GM19328 (cell line): ENCODE measurements around the gene FOXE3.
"Not testable (repeated sequence)": the region's sequence is repeated elsewhere in the genome, so short reads cannot be mapped to it uniquely, and the experiment has no call there.

ENCODE experiments used
- ATAC-seq: cut with Tn5 transposase; IDR thresholded peaks from one replicate; pipeline ENCODE4 v1.9.1; 2021; ENCODE audit warnings: mild to moderate bottlenecking, moderate library complexity; ENCODE audit not compliant: unreplicated experiment

The FOXE3 gene

DNA sequence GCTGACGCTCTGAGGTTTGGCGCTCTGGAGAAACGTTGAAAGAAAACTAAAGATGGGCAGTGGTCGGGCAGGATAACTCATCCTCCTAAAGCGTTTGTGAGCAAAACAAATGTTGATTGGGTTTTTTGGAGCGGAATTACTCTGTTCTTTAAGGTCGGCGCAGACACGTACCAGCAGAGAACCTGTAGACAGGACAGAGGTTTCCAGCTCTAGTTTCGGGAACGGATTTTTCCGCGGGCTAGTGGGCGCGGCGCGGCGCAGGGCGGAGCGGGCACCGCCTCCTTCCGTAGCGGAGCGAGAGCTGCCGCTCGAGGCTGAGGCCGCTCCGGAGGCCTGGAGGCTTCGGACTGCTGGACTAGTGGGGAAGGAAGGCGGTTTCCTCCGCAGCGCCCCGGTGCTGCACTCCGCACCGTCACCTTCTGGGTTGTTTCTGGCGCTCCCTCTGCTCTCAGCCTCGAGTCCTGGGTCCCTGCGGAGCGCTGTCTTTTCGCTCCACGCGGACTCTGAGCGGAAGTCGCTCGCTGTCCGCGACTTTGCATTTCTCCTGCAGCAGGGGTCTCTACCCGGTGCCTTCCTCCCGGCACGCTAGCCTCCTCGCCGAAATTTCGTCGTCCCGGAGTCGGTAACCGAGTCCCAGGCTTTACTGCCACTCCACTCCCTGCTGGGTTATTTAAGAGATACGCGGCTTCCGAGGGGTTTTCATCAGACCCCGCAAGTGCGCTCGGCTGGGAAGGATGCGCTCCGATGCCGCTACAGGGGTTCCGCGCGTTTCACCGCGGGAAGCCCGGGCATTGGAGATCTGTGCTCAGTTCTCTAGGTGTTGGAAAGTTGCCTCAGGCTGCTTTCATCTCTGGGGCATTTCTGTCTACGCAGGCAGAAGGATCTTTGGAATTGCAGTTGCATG, 28.7 kb downstream of the FOXE3 start:
- ATAC-seq, result no peak

DNA sequence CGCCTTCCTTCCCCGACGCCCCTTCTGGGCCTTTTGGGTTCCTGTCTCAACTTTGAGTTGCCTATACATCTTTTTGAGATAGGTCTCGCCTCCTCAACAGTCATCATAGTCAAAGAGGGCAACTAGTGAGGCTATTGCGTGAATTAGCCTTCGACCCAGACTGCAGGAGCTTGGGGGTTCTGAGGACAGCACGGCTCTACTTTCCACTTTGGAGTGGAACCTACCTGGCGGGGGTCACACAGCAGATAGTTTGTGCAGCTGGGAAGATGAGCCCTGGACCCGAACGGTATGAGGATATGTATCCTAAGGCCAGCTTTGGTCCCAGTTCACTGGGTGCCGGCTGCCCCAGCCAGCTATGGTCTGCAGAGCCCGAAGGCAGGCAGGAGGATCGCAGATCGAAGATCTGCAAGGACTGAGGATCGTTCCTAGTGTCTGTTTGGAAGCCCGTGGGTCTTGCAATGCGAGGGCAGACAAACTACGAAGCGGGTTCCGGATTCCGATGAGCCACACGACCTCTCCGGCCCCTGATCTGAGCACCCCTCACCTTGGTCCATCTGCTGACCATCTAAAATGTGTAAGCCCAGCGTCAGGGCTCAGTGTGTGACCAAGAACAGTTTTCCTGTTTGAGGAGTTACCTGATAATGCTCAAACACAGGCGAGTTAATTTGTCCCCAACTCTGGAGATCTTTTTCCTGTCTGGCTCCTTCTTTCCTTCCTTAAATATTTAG, 29.9 kb downstream of the FOXE3 start:
- ATAC-seq, result no peak

DNA sequence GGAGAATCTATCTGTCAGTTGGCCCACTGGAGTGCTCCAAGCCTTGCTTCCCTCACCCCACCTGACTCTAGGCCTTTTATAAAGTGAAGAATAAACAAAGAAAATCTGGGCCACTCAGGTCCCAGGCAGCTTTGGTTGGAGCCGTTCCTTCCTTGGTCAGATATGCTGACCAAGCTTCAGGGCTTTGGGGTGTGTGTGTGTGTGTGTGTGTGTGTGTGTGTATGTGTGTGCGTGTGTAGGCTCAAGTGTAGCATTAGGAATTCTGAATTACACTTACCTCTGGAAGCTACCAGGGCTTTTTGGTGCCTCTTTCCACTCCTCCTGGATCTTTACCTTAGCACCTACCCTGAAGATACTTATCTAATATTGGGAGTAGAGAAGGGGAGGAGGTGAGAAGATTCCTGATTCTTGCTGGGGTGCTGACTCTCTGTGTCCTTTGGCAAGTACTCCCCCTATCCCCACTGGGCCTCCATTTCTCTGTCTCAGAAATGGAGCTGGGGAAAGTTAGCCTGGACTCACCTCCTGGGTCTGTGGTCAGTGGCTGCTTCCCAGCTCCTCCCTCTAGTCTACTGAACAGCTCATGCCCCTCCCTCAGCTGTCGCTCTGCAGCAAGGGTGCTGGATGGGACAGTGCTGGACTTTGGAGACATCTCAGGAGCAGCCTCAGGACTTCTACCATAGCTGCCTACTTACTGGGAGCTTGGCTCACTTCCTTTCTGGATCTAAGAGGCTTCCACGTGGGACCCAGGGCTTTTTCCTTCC, 32.6 kb downstream of the FOXE3 start:
- ATAC-seq, result no peak

DNA sequence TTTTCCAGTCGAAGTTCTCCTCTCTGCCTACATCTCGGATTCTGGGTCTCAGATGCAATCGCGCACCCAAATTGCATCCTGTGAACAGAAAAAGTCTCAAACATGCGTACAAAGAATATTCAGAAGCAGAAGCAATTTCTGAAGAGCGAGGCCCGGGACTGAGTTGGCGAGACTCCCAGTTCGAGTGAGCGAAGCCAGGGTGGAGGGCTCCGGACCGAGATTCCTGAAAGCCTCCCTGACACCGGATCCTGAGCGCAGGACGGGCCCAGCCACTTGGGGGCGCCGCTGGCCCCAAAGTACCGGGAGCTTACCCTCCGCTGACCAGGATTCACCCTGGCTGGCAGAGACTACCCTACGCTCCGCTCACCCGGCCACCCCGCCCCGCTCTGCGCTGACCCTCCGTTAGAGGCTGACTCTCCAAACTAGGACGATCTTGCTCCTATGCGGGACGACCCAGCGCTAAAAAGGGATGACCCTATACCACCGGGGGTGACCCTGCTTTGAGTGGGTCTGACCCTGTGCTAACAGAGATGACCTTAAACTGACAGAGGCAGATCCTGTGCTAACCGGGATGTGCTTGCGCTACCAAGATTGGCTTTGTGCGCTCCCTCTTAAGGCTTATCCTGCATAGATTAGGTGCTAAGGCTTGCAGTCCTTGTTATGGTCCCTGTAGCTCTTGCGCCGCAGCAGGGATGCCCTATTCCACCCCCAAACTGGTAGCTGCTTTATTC, 33.9 kb downstream of the FOXE3 start:
- no peak for ATAC-seq

DNA sequence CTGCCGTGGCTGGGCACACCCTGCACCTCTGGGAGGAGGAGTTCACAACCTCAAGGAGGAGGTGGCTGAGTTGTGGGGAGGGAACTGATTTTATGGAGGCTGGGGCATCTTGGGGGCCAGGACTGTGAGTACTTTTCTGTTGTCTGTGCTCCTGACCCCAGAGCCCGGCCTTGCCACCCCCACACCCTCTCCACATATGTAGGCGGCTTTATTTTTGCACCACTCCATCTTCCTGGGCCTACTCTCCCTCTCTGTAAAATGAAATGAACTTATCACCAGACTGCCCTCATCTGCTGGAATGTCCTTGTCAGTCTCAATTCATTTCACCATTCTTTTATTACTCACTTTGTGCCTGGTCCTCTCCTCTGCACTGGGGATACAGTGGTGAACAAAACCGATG, 34.5 kb downstream of the FOXE3 start:
- ATAC-seq, result no peak

DNA sequence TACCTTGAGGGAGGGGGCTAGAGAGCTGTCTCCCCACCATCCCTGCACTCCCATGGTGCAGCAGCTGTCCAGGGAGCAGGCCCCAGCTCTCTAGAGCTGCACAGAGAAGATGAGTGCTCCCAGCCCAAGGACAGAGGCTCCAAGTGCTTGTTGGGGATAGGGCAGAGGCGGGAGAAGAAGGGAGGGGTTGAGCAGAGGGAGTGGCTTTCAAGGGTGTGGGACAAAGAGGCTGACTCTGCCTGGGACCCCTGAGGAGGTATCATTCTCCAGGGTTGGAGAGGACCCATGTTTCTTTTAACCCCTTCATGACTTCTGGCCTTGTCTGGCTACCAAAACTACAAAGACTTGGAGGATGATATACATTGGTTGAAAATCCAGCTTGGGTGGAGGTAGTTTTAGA, 36.3 kb downstream of the FOXE3 start:
- ATAC-seq, result no peak

DNA sequence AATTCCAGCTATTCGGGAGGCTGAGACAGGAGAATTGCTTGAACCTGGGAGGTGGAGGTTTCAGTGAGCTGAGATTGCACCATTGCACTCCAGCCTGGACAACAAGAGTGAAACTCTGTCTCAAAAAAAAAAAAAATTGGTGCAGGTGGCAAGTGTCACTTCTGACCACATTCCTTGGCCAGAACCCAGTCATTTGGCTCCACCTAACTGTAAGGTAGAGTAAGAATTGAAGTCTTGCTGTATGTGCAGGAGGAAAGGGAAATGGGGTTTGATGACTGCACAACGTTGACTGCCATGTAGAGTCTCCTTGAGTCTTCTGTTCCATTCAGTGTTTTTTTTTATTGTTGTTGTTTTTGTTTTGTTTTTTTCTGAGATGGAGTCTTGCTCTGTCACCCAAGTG, 37.8 kb downstream of the FOXE3 start:
- ATAC-seq, result not testable (repeated sequence)

DNA sequence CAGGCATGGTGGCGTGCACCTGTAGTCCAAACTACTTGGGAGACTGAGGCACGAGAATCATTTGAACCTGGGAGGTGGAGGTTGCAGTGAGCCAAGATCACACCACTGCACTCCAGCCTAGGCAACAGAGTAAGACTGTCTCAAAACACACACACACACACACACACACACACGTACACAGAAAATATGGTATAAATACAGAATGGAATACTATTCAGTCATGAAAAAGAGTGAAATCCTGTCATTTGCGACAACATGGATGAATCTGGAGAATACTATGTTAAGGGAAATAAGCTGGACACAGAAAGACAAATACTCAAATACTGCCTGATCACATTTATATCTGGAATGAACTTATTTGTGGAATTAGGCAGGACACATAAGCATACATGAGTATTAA, 40.2 kb downstream of the FOXE3 start:
- no peak for ATAC-seq

DNA sequence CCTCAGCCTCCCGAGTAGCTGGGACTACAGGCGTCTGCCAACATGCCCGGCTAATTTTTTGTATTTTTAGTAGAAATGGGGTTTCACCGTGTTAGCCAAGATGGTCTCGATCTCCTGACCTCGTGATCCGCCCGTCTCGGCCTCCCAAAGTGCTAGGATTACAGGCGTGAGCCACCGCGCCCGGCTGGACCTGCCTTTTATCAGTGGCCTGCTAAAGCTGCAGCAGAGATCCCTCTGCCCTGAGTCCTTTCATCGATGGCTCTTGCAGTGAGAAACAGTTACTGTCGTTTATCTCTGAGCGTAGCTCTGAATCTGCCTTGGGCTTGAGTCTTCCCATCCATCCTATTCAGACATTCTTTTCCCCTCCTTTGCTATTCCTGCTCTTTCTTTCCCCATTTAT, 41.5 kb downstream of the FOXE3 start:
- ATAC-seq, result not testable (repeated sequence)

DNA sequence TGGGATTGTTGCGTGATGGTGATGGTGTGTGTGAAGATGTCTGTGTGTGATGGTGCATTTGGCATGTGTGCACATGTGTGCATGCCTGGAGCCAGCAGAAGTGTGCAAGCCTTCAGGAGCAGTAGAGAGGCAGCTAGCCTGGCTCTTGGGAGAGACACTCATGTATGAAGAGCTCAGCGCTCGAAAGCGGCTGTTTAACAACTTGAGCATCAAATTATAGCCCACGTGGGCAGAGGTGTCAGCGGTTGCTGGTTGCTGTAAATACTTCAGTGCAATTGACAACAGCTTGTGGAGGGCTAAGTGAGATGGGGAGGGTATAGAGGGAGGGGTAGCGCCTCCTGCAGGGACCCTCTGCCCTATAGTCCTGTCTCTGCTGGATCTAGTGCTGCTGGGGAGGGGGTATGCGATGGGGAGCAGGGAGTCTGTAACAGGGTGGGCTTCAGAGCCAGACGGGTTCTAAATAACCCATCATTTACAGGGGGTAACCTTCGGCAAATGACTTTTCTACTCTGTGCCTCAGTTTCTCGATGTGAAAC, 43.2 kb downstream of the FOXE3 start:
- ATAC-seq, result no peak

DNA sequence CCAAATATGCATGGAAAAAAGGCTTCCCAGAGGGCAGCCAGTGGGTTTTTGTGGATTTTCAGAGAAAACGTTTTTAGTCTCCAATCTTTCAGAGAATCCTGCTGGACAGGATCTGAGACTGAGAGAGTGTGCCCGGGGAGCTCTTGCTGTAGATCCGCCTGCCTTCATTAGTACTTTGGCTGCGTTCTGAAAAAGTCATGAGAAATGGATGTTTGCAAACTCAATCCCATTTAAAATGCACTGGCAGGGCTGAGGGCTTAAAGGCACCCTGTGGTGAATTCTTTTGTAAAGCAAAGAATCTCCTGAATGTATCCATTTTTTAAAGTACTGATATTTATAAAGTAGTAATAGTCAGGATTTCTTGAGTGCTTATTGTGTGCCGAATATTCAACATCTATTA, 44.0 kb downstream of the FOXE3 start:
- ATAC-seq, result no peak

DNA sequence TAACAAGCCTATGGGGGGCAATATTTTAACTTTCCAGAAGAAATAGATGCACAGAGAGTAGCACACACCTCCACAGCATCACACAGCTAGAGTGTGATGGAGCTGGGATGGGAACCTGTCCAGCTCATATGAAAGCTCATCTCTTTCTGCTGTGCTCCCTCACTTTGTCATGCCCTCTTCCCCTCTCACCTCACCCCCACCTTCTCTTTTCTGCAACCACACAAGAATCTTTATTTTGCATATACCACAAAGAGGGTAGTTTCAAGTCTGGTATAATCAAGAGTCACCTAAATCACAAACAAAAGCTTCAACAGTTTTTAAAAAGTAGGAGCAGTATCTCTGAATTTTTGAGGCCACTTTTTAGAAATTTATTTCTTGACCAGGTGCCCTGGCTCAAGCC, 44.4 kb downstream of the FOXE3 start:
- no peak for ATAC-seq

DNA sequence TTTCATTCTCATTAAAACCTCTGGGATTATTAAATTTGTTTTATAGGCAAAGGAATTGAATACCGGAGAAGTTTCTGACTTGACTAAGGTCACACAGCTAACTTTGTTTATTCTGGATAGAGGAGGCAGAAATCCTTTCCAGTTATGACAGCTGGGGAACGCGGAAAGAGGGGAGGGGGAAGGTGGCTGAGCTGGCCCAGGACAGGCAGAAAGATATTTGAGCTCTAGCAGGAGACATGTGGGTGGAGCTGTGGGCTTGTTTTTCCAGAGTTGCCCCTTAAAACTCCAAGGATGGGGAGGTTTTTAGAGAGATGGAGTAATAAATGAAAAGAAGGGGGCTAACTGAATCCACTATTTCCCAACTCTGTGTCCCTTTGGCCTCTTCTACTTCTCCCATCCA, 49.5 kb downstream of the FOXE3 start:
- no peak for ATAC-seq
